Activated CD4-positive, alpha-beta T cell treated with anti-CD3 and anti-CD28 coated beads for 1 hour (primary cell): ENCODE data around the gene COPB1.
"Not testable (repeated sequence)": the region's sequence is repeated elsewhere in the genome, so short reads cannot be mapped to it uniquely, and the experiment has no call there.

ENCODE experiments used
- DNase-seq: peaks from one replicate; pipeline ENCODE4 v3.0.0-alpha.2; 2020

COPB1 gene

GRCh38 chr11:14499560-14500180 is at the start of gene COPB1:
Gene COPB1 (minus strand): TSS chr11:14499811. CDS start chr11:14498928, 883 bp downstream.
- peak; percentile 85 for DNase-seq

GRCh38 chr11:14547440-14547839 is 47.8 kb upstream of the COPB1 start:
- DNase-seq, result no peak

- no peak for DNase-seq
These were observed 47.1 kb upstream of the COPB1 start for GRCh38 chr11:14546672-14547071.

DNA sequence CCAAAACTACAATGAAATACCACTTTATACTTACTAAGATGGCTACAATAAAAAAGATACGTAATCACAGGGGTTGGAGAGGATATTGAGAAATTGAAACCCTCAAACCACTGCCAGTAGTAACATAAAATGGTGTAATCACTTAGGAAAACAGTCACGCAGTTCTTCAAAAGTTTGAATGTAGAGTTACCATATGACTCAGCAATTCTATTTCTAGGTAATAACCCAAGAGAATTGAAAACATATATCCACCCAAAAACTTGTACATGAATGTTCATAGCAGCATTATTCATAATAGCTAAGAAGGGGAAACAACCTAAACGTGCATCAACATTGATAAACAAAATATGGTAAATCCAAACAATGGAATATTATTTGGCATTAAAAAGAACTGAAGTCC is 45.0 kb upstream of the COPB1 start:
- DNase-seq, result no peak

- DNase-seq, result no peak
These were observed 43.6 kb upstream of the COPB1 start for GRCh38 chr11:14543260-14543659.

DNA sequence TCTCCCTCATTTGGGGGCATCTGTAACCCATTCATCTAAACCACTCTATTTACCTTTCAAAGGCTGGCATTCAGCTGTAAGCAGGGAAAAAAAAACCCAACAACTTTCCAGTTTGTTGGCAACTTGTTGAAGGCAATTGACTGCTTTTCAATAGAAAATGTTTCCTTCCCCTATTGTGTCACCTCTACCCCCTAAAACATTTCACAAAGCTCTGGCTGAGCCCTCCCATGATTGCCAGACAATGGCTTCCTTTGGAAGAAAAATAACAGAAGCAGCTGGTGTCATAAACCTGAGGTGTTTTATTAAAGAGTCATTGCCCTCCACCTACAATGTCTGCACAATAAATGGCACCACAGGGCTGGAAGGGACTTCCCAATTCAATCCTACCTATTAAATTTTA is 42.7 kb upstream of the COPB1 start:
- no peak for DNase-seq

- DNase-seq, result no peak
These were observed 41.8 kb upstream of the COPB1 start for GRCh38 chr11:14541192-14541947.

DNA sequence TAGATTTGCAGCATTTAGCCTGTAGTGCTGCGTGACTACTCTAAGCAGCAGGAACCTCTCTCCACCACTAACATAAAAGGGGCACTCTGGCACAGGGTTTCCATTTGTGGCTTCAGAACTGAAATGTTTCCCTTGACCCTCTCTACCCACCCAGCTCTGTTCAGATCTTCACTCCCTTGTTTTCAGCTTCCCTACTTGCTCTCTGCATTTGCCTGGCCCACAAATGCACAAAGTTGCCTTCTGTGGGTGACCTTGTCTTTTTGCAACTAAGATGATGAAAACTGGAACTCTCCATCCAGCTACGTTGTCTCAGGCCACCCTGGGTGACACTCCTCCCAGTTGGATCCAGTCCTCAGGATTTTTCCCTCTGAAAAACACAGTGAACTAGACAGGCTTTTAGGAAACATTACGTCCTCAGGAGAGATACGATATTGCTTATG is 40.4 kb upstream of the COPB1 start:
- no peak for DNase-seq

DNA sequence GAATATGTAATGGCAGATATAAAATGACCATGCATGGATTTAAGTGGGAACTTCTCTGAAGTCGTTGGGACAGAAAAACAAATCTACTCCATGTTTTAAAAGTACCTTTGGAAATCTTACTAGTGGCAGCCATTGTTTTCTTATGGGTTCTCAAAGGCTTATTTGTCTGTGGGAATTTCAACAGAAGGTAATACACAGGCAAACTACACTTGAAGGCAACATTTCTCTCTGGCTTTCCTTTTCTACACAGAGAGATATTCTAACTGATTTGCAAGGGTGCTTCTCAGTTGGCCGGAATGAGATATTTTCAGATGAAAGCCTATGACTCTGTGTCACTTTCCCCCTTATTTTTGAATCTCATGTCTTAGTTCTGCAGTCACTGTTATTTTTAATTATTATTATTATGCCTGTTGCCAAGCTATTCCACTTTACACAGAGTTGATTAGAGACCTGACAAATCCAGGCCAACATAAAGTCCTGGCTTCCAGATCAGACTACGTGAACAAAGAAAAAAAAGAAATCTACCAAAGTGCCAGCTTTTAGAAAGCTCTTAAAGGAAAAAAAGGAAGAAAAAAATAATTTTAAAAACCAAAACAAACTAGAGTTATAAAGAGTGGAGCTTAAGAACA is 39.4 kb upstream of the COPB1 start:
- DNase-seq, result no peak

GRCh38 chr11:14538271-14538925 is 38.8 kb upstream of the COPB1 start:
- no peak for DNase-seq

DNA sequence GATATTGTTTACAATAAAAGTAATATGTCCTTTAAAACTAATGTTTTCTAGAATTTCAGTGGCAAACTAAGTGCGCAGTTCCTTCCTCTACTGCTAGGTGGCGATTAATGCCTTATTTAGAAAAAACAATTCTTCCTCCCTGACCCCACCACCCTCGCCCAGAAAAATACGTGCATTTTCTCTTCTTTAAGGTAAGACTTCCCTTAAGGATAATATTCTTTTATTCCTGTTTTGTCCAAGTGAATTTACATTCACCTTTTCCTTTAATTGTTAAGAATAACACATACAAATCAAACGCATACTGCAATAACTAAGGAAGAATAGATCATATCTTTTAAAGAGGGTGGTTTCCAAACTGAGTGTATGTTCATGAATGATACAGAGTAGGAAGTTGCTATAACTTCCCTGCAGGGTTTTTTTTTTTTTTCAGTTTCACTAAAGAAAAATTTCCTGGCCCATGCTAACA is 37.6 kb upstream of the COPB1 start:
- DNase-seq, result no peak

DNA sequence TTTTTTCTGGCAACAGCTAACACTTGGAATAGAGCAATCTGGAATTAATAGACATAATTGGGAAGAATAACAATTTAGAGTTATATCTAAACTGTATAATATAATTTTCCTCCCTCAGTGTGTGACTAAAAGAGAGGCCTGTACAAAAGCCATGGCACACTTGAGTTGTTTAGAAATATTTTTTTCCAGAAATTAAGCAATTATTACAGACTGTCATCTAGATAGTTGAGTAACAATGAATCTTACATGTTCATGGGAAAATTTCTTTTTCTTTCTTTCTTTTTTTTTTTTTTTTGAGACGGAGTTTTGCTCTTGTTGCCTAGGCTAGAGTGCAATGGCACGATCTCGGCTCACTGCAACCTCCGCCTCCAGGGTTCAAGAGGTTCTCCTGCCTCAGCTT is 35.6 kb upstream of the COPB1 start:
- not testable (repeated sequence) for DNase-seq

- no peak for DNase-seq
These were observed 30.3 kb upstream of the COPB1 start for GRCh38 chr11:14529951-14530350.

GRCh38 chr11:14529321-14529720 is 29.7 kb upstream of the COPB1 start:
- DNase-seq, result no peak

DNA sequence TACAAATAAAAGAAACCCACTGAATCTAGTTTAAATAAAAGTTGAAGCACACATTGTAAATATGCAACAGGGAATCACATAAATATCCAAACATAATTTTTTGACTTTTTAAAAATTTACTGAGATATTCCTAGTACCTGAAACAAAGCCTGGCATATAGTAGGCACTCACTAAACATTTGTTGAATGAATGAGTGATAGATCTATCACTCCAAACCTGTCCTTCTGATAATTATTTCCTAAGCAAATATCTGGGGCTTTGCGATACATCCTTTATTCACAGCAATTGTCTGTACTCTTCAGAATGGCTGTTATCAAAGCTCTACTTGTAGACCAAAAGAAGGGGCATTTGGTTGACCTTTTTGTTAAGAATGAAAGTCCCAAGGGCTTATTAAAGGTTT is 23.2 kb upstream of the COPB1 start:
- DNase-seq, result no peak

DNA sequence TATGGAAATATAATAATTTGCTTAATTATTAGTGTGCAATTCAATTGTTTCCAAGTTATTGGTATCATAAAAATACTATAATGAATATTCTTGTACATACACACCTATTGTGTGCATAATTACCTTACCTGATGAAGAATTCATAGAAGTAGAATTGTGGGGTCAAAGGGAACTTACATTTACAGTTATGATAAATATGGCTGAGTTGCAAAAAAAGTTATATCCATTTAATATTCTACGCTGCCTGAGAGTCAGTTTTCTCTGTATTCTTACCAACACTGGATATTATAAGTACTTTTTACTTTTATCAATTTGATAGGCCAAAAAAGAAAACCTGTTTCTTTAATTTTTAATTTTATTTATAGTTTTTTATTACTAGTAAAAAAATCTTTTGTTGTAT is 22.6 kb upstream of the COPB1 start:
- no peak for DNase-seq

- DNase-seq, result no peak
These were observed 21.1 kb upstream of the COPB1 start for GRCh38 chr11:14520747-14521151.

DNA sequence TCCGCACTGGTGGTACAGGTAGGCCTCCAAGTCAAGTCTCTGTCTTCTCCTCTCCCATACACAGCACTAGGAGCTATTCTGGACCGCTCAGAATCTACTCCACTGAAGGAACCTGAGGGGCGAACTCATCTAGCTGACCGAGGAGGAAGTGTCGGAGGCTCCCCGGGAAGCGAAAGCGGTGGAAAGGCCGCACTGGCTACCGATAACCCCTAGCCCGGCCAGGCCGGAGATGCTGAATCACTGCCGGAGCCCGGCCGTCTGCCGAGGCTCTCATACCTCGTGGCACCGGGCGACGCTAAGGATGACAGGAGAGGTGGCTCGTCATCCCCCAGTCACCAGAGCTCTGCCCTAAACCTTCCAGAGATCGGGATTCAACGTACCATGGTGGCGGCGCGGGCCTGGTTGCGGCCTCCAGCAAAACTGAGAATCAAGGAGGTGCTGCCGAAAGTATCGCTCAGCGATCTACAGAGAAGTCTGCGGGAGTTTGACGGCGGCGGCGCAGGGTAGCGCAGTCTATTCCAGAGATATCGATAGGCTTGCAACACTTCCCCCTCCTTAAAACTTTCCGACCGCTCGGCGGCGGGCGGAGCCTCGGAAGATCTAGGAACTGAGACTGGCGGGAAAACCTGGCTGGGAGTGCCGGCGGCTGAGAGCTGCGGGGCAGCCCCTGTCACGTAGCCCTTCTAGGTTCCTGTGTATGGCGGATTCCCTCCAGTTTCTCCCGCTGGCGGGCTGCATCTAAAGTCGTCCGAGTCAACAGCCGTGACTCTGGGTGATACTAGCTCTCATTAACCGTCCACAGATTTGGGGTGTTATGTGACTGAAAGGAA is 20.5 kb upstream of the COPB1 start, which contains the start of gene PSMA1:
Gene PSMA1 (minus strand): TSS at position 470 of the 830 bp plus-strand sequence. CDS start 87 bp downstream, at position 383.
- peak; percentile 85 for DNase-seq

GRCh38 chr11:14519597-14519916 is 19.9 kb upstream of the COPB1 start:
- no peak for DNase-seq

DNA sequence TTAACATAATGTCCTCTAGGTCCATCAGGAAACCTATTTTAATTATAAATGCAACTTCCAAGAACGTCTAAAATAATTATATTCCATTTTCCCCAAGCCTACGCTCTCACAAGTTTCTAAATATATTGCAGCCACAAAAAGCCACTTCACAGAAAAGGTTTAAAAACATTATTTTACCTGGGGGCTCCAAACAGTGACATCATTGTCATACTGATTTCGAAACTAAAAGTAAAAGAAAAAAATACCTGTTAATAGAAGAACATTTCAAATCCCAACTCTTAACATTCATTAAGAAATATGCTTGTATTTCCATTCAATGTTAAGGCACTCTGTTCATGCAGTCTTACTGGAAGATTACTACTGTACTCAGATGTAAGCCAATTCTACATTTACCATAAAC is 19.2 kb upstream of the COPB1 start:
- DNase-seq, result no peak

DNA sequence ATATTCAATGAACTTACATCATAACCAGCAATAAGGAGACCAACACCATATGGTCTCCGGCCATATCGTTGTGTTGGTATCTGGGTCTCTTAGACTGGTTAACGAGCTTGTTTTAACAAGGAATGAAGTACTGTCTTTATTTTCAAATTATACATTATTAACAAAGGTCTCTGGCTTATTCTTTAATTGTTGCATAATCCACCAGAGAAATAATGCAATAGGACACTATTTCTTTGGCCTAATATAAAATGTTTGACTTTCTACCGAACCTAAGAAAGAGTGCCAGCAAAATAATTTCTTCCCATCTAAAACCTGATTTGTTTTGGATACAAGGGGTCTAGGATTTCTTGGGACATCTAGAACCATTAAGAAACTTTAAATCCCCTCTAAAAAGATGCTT is 14.2 kb upstream of the COPB1 start:
- no peak for DNase-seq

DNA sequence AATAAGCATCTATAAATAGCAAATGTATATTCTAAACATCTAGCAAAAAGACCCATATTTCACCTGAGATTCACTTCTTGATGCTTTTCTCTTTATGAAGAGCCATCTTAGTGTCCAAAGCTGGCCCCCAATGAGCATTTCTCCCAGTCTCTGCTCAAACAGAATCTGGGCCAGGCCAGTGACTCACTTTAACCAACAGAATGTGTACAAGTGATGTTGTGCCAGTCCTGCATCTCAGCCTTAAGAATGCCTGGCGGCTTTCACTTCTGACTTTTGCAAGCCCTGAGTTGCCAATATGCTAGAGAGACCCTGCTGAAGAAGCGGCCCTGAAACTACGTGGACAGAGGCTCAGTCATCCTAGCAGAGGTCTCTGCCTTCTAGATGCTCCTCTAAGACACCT is 6.9 kb upstream of the COPB1 start:
- DNase-seq, result no peak

GRCh38 chr11:14503023-14503422 is 3.4 kb upstream of the COPB1 start:
- no peak for DNase-seq
